Femur (tissue), 1 donor: ENCODE results near the gene PEX16.
"Not testable (repeated sequence)": the region's sequence is repeated elsewhere in the genome, so short reads cannot be mapped to it uniquely, and the experiment has no call there.

Source experiments
- DNase-seq: peaks from one replicate; pipeline ENCODE4 v3.0.0-alpha.2; 2017

The PEX16 gene

DNA sequence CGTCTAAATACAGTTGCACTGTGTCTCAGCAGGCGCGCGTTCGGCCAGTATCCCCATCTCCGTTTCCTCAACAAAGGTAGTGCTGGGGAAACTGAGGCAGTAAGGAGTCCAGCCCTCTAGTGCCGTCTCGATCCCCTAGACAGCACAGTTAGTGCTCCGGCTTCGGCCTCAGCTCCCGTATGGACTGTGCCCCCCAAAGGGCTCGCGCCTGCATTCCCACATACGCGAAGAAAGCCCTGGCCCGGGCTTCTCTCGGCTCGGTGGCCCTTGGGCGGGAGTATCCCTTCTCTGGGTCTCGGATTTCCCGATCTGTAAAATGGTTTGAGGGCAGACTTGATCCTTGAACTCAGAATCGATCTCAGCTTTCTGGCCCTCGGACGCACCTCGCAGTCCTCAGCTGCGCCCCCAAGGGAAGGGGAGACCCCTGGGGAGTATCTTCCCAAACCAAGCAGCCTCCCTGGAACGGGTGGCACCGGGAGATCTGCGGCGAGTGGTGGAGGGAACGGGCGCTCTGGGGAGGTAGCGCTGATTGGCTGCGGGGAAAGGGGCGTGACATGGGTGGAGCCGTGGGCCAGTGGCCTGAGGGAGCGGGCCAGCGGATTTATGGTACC lies 759 bp upstream of the PEX16 start:
- peak; percentile 83 for DNase-seq

DNA sequence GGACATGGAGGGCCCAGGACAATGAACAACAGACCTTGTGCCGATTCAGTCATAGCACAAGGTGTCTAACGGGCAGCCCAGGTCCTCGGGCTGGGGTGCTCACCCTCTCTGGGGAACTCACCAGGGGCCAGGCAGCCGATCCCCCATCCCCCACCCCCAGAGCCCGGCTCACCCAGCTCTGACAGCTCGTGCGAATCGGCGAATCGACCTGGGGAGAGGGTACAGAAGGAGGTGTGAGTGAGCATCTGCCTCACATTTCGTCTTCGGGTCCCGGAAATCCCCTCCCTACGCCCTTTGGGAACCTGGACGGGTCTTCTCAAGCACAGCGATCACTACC lies 423 bp downstream of the PEX16 start:
- no peak for DNase-seq

DNA sequence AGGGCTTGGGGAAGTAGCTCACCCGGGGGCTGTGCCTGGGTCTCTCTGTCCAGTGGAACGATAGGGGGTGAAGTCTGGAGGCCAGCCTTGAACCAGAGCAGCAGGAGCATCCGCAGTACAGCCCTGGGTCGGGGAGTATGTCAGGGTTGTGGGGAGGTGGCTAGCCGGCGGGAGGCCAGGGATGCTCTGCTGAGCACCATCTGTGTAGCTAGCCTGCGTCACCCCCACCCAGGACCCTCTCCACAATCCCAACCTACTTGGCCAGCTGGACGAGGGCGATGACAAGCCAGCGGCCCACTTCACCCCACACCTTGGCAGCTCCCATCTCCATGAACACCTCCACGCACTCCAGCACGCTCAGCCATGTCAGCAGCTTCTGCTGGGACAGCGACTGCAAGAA lies 2.2 kb downstream of the PEX16 start:
- DNase-seq, result no peak

DNA sequence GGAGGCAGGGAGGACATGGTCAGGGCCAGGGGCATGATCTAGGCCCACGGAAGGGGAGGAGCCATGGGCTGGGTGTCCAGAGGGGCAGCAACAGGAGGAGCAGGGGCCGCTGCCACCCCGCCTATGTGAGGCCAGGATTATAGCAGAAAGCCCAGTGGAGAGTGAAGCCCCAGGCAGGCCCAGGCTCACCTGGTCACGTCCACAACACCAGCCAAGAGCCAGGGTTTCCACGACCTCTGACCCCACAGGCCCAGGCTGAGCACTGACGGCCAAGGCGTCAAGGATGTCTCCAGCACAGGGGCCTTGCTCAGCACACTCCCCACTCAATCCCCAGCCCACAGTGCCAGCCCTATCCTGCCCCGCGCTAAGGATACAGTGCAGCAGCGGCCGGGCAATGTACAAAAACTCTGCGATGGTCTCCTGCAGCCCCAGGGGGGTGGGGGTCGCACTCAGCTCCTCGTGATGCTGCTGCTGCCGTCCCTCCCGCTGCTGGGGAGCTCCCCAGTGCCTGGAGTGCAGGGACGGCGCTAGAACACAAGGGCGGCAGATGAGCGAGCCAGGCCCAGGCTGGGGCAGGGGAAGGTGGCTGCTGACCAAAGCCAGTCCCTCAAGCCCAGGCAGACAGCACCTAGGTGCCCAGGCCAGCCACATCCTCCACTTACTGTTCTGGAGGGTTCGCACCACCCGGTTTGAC lies 3.6 kb downstream of the PEX16 start:
- no peak for DNase-seq

DNA sequence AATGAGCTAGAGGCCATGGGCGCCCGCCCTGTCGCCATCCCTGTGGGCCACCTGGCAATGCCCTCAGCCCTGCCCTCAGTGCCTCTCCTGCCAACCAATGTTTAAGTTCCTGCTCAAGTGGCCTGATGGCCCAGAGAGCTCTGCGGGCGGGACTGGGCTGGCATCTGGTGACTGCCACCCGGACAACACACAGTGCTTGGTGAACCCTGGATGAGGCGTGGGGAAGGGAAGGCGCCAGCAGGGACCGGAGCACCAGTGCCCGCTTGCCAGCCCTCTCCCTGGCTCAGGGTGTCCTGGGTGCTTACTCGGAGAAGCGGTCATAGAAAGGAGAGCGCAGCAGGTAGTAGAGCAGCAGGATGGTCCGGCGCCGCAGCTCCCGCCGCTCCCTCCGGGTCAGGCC lies 4.2 kb downstream of the PEX16 start:
- no peak for DNase-seq

DNA sequence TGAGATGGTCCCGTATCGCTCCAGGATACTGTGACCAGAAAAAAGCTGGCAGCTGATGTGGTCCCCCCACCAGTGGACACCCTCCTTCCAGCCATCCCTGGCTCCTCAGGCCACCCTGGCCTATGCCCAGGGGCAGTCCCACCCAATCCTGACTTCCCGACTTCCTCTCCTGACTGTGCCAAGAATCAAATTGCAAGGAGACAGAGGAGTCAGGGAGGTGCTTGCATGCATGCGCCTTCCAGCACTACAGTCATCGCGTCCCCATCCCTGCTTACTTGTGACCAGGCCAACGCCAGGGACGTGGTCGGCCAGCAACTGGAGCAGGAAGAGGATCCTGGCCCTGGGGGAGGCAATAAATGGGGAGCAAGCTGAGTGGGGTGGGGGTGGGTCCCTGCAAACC lies 7.1 kb downstream of the PEX16 start:
- DNase-seq, result no peak

DNA sequence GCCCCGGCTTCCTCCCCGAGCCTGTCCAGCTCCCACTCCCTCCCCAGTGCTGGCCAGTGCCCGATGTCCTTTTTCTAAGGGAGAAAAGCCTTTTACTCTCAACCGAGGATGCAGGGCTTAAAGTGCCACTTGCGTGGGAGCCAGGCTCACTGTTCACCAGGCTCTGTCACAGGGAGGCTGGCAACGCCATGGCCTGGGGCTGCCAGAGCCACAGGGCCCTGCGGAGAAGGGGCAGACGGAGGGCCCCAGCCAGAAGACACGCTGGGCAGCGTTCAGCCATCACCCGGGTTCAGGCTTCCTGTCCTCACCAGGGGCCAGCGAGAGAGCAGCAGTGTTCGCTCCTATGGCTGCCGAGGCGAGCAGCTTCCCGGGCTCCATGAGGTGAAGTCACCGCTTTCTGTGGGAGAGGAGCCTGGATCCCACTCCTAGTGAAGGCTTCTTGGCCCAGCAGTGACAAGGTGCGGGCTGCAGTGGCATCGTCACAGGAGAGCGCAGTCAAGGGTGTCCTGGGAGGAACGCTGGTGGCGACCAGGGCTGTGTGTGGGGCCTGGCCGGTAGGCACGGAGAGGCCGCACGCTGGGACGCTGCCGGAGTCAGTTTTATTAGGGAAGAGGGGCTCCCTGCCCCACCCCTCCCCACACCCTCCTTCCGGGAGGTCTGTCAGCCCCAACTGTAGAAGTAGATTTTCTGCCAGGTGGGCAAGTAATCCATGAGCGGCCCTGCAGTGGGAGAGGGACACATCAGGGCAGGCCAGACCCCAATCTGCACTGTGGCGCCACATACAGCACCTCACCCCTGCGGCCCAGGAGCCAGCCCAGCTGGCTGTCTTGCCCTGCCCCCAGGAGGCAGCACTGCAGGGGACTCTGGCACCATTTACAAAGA lies 7.8 kb downstream of the PEX16 start:
- DNase-seq, result no peak

DNA sequence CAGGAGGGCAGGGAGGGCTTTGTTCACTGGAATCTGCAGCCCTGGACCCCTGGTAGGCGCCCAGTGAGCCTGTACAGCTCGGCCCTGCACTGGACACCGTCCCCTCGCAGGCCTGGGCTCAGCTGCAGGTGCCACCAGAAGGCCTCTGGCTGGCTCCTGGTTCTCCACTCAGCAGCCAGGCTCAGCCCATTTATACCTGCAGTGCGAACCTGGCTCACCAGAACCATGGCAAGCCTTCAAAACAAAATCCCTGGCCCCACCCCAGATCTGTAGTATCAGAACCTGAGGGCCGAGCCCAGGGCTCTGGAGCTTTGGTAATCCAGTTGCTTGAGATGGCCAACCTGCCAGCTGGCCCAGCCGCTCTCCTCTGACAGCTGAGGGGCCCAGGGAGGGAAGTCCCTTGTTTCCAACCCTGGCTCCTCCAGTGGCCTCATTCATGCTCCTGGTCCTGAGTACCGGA lies 9.7 kb downstream of the PEX16 start:
- peak; percentile 63 for DNase-seq

DNA sequence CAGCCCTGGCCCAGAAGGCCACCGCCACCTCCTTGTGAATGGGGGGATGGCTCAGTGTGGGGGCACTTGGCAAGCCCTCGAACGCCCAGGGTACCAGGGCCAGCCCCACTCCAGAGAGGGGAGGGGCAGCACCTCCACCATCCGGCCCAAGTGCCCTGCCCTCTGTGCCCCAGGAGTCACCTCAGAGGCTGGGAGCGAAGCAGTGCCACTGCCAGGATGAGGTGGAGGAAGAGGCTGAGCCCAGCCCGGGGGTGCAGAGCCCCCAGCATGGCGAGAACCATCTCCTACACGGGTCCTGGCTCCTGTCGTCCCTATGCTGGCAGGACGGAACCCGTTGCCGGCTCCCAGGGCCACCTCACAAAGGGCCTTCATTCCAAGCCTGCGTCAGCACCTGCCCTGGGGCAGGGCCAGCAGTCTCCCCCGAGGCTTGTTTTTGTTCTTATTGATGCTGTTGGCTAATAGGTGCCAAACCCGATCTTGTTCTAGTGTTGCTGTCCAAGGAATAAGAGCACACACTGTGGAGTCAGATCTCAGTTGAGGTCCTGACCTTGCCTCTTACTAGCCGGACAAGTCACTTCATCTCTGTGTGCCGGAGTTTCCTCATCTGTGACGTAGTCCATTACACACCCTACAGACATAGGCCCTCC lies 10.6 kb downstream of the PEX16 start, which contains the start of gene FREY1:
Gene FREY1 (minus strand): TSS at position 307 of the 647 bp plus-strand sequence. CDS start 26 bp downstream, at position 281.
- DNase-seq, result no peak

DNA sequence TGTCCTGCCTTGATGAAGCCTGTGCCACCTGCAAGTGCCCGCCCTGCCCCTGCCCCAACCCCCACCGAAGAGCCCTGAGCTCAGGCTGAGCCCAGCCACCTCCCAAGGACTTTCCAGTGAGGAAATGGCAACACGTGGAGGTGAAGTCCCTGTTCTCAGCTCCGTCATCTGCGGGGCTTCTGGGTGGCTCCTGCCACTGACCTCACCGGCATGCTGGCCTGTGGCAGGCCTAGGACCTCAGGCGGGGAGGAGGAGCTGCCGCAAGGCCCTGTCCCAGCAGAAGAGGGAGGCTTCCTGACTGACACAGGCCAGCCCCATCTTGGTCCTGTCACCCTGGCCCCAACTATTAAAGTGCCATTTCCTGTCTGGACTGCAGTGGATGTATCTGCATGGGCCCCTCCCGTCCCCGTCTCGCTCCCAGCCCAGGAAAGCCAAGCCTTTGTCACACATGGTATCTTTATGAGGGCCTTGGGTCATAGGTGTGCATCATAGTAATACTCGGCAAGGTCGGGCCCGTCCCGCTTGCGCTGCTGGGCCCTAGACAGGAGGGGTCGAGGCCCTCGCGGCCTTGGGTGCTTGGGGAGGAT lies 11.5 kb downstream of the PEX16 start:
- no peak for DNase-seq

DNA sequence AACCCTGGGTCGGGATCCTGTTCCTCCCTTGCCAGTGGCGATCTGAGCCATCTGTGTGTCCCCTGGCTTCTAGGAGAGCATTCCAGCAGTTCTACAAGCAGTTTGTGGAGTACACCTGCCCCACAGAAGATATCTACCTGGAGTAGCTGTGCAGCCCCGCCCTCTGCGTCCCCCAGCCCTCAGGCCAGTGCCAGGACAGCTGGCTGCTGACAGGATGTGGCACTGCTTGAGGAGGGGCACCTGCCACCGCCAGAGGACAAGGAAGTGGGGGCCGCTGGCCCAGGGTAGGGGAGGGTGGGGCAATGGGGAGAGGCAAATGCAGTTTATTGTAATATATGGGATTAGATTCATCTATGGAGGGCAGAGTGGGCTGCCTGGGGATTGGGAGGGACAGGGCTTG lies 12.1 kb downstream of the PEX16 start:
- not testable (repeated sequence) for DNase-seq

DNA sequence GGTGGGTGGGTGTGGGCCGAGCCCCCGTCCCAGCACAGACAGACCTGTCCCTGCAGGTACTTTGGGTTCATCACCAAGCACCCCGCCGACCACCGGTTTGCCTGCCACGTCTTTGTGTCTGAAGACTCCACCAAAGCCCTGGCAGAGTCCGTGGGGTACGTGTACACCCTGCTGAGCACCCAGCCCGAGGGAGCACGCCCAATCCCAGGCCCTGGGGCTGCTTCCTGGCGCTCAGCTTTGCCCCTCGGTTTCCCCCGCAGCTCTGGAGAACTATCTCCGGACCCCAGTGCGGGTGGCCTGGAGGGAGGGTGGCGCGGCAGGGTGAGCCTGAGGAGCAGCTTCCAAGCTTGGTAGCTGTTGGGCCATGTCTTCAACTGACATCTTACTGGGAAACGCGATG lies 12.6 kb downstream of the PEX16 start:
- DNase-seq, result no peak

DNA sequence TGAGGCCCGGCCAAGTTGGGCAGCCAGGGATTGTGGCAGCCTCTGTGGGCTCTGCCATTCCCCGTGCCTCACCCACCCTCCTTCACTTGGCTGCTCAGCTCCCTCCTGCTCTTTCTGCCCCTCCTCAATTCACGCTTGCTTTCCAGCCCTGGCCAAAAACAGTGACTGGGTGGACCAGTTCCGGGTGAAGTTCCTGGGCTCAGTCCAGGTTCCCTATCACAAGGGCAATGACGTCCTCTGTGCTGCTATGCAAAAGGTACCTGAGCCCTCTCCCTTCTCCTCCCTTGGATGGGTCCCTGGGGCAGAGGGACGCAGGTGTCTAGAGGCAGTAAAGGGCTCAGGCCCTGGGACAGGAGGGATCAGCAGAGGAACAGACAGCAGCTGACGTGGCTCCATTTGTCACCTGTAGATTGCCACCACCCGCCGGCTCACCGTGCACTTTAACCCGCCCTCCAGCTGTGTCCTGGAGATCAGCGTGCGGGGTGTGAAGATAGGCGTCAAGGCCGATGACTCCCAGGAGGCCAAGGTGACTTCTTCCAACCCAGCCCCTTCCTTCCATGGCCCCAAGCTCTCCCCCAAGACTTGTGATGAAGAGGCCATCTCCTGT lies 13.3 kb downstream of the PEX16 start:
- DNase-seq, result no peak

DNA sequence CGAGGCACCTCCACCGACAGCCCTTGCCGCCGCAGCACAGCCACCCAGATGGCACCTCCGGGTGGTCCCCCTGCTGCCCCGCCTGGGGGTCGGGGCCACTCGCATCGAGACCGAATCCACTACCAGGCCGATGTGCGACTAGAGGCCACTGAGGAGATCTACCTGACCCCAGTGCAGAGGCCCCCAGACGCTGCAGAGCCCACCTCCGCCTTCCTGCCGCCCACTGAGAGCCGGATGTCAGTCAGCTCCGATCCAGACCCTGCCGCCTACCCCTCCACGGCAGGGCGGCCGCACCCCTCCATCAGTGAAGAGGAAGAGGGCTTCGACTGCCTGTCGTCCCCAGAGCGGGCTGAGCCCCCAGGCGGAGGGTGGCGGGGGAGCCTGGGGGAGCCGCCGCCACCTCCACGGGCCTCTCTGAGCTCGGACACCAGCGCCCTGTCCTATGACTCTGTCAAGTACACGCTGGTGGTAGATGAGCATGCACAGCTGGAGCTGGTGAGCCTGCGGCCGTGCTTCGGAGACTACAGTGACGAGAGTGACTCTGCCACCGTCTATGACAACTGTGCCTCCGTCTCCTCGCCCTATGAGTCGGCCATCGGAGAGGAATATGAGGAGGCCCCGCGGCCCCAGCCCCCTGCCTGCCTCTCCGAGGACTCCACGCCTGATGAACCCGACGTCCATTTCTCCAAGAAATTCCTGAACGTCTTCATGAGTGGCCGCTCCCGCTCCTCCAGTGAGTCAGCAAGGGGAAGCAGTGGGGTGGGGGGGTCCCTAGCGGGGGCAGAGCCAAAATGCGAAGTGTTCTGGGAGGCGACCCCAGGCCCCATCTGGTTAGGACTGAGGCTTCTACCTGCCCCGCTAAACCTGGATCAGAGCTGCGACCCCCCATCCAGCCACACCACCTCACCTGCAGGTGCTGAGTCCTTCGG lies 15.0 kb downstream of the PEX16 start:
- DNase-seq, result no peak

DNA sequence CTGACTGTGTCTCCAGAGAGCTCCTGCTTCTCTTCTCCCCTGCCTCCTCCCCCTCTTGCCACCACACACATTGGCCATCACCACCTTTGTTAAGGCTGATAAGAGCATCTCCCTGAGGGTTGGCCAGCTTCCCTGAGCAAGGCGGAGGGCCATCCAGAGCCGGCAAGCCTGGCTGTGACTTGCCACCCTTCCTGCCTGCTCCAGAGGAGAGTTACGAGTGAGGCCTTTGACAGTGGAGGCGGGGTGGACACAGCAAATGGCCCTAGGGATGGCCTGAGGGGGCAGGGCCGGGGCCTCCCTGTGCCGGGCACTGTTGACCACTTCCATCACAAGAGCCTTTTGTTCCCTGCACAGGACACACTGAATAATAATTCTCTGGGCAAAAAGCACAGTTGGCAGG lies 16.1 kb downstream of the PEX16 start:
- no peak for DNase-seq

DNA sequence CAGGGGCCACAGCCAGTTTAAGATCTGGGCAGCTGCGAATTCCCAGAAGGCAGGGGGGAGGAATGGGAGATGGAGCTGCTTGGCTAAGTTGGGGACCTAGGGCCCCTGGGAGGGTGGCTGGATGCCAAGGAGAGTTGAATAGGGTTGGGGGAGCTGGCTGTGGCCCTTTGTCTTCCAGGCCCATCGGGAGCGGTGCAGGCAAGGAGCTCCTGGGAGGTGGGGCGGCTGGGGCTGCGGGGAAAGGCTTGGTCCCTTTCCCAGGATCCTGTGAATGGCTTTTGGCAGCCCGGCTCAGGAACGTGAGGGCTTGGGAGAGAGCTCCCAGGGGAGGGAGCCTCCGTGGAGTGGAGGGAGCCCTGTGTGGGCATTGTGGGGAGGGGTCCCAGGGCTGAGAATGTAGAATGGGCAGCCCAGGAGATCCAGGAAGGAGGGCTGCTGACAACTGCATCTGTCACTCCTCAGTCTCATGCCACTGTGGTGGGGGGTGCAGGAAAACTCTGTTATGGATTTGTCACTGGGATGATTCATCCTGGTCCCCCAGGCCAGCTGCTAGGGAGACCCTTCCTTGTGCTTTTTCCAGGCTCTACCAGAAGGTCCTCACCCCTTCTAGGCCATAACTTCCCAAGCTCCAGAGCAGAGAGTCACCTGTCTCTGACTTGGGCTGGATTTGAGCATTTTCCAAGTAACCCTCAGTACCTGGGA lies 16.6 kb downstream of the PEX16 start:
- DNase-seq, result no peak

DNA sequence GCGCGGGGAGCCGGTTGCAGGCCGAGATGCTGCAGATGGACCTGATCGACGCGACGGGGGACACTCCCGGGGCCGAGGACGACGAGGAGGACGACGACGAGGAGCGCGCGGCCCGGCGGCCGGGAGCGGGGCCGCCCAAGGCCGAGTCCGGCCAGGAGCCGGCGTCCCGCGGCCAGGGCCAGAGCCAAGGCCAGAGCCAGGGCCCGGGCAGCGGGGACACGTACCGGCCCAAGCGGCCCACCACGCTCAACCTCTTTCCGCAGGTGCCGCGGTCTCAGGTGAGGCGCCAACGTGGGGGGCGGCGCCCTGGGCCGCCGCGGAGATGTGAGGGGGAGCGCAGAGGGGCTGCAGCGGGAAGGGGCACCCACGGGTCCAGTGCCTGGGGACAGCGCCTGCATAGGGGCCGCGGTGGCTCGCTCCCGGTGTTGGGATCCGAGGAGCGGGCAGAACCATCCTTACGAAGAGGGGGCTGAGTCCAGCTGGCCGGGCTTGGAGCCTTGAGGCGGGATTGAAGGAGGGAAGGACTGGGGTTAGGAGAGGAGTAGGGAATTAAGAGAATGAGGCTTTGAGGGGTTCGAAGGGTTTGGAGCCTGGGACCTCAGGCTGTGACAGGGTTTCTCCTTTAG lies 17.4 kb downstream of the PEX16 start:
- not testable (repeated sequence) for DNase-seq

DNA sequence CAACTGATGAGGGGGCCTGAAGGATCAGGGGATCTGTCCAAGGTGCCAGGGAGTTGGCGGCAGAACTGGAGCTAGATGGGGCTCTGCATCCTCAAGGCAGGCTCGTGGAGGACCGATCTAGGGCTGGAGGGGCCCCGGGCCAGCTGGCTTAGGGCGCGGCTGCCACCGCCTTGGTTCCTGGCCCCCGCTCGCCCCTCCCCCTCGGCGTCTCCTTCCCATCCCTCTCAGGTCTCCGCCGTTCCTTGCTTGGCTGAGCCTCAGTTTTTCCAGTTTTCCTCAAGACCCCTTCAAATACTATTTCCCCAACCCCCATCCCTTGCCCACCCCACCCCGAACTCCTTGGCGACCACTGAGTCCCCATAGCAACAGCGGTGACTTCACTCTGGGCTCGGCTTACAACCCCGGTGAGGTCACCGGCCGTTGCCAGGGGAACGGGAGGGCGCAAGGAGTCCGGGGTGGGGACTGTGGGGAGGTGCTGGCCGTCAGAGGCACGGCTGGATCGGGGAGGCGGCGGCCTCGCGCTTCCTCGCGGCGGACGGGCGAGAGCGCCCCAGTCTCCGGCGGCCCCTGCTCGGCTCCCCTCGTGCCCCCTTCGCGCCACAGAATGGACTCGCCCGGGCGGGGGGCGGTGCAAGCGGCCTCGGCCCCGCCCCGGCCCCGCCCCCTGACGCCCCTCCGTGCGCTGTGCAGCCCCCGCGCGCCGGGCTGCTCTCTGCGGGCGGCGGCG lies 18.1 kb downstream of the PEX16 start:
- peak; percentile 93 for DNase-seq

DNA sequence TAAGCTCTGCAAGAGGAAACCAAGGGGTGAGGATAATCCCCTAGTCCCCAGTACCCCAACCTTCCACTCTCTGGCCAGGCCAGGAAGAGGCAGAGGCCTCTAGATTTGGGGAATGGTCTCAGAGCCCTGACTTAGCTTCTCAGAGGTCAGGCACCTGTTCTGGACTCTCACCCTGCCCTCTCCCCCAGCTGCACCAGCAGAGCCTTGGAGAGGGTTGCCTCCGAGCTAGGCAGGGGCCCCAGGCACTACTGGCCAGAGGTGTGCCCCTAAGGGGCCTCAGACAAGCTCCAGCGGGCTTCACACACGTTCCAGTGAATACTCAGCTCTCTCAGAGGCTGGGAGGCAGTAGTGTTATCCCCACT lies 18.6 kb downstream of the PEX16 start:
- DNase-seq, result no peak

DNA sequence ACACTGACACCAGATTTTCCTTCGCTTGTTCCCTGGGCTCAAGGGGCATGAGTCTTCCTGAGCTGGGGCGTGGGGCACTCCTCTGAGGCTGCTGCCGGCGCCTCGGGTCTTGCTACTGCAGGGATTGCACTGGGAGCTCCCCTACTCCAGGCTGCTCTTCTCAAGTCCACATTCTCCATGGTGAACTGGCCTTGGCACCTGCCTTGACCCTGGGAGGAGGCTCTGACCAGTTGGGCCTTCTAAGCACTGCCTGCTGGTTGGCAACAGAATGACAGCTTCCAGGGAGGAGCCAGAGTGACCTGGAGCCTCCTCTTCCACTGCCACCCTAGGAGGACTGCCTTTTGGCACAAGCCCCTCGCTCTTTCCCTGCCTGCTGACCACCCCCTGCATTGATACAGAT lies 20.1 kb downstream of the PEX16 start:
- no peak for DNase-seq
